Glutamatergic neuron (in vitro differentiated cells): ENCODE measurements around the gene ZSCAN2. TPM values are rescaled to one million over a fixed set of nuclear protein-coding genes. Genes with fewer than 3 reads are reported as not detected.

Experiments used
- DNase-seq: peaks from one replicate; pipeline ENCODE4 v3.0.0; 2022
- H3K27ac Mint-ChIP-seq: one replicate; pipeline ENCODE4 v1.8.0; 2020; ENCODE audit warnings: mild to moderate bottlenecking, mixed read lengths, inconsistent platforms; ENCODE audit not compliant: unreplicated experiment
- H3K27me3 Mint-ChIP-seq: one replicate; pipeline ENCODE4 v1.8.0; 2020; ENCODE audit warnings: mild to moderate bottlenecking, moderate library complexity, mixed read lengths, inconsistent platforms; ENCODE audit not compliant: unreplicated experiment
- H3K36me3 Mint-ChIP-seq: one replicate; pipeline ENCODE4 v1.8.0; 2020; ENCODE audit warnings: mild to moderate bottlenecking, mixed read lengths, inconsistent platforms; ENCODE audit not compliant: unreplicated experiment
- H3K4me1 Mint-ChIP-seq: one replicate; pipeline ENCODE4 v1.8.0; 2020; ENCODE audit warnings: mild to moderate bottlenecking, low read depth, mixed read lengths, inconsistent platforms; ENCODE audit not compliant: unreplicated experiment
- H3K4me3 Mint-ChIP-seq: one replicate; pipeline ENCODE4 v1.8.0; 2020; ENCODE audit warnings: mild to moderate bottlenecking, mixed read lengths, inconsistent platforms; ENCODE audit not compliant: unreplicated experiment
- H3K9me3 Mint-ChIP-seq: one replicate; pipeline ENCODE4 v1.8.0; 2020; ENCODE audit warnings: mild to moderate bottlenecking, moderate library complexity, mixed read lengths, inconsistent platforms; ENCODE audit not compliant: unreplicated experiment
- CTCF ChIP-seq: fragments of 200-600 bp; sonication (generic); IDR thresholded peaks from one replicate; pipeline ENCODE4 v1.5.0; 2021; ENCODE audit not compliant: partially characterized antibody, unreplicated experiment
- total RNA-seq: library from RNA; stranded (reverse); fragmentation: NEBNext Ultra II Directional; extraction: Animal tissue kit (Norgen Biotek cat#: 25700); gene quantifications from one replicate; pipeline ENCODE4 v1.2.1, GENCODE V29; 2021; ENCODE audit not compliant: unreplicated experiment

ZSCAN2 gene
- total RNA-seq, 1 donor from 2014 or later, result 40.0 TPM

- DNase-seq, result no peak
- H3K9me3 Mint-ChIP-seq, result no peaks in the 10 kb centered on the region
- H3K27ac Mint-ChIP-seq, result no peak overlapping the region
- no peak overlapping the region for H3K4me3 Mint-ChIP-seq
- peaks cover 4% of the 10 kb centered on the region for H3K4me1 Mint-ChIP-seq
- H3K36me3 Mint-ChIP-seq, result no peaks in the 10 kb centered on the region
- TF ChIP-seq CTCF, result no peak
- peaks cover 4% of the 10 kb centered on the region for H3K27me3 Mint-ChIP-seq
These were observed 5.1 kb upstream of the ZSCAN2 start for GRCh38 chr15:84595660-84596059.

GRCh38 chr15:84597296-84597695 is 3.5 kb upstream of the ZSCAN2 start:
- Mint-ChIP-seq H3K9me3 (peaks cover 3% of the 10 kb centered on the region), H3K27me3 (peaks cover 8% of the 10 kb centered on the region), H3K36me3 (no peaks in the 10 kb centered on the region), H3K4me3 (peak overlapping the region; percentile 54), H3K27ac (no peak overlapping the region), H3K4me1 (peaks cover 4% of the 10 kb centered on the region)
- DNase-seq, result no peak
- no peak for TF ChIP-seq CTCF

- no peak for DNase-seq
- TF ChIP-seq CTCF, result no peak
- Mint-ChIP-seq H3K4me1 (peaks cover 8% of the 10 kb centered on the region), H3K4me3 (no peak overlapping the region), H3K27me3 (peaks cover 8% of the 10 kb centered on the region), H3K27ac (no peak overlapping the region), H3K36me3 (no peaks in the 10 kb centered on the region), H3K9me3 (peaks cover 3% of the 10 kb centered on the region)
These were observed 2.6 kb upstream of the ZSCAN2 start for GRCh38 chr15:84598250-84598649.

- Mint-ChIP-seq H3K27ac (no peak overlapping the region), H3K36me3 (no peaks in the 10 kb centered on the region), H3K9me3 (peaks cover 3% of the 10 kb centered on the region), H3K27me3 (peaks cover 8% of the 10 kb centered on the region), H3K4me3 (no peak overlapping the region), H3K4me1 (peaks cover 11% of the 10 kb centered on the region)
- peak; percentile 48 for TF ChIP-seq CTCF
- DNase-seq, result peak; percentile 68
These were observed 1.8 kb upstream of the ZSCAN2 start for GRCh38 chr15:84598993-84599392.

- Mint-ChIP-seq H3K27me3 (peaks cover 8% of the 10 kb centered on the region), H3K27ac (no peak overlapping the region), H3K4me3 (peak overlapping the region; percentile 42), H3K36me3 (no peaks in the 10 kb centered on the region), H3K9me3 (peaks cover 3% of the 10 kb centered on the region), H3K4me1 (peaks cover 13% of the 10 kb centered on the region)
- no peak for DNase-seq
- no peak for TF ChIP-seq CTCF
These were observed 903 bp upstream of the ZSCAN2 start for GRCh38 chr15:84599906-84600305.
